22Rv1 (cell line): ENCODE data around the gene DAP.

Experiments used
- CTCF ChIP-seq: fragments of 450-650 bp; IDR thresholded peaks from 2 replicates; pipeline ENCODE4 v1.5.1; 2017; ENCODE audit warnings: mild to moderate bottlenecking
- ZFX ChIP-seq: fragments of 450-650 bp; IDR thresholded peaks from 2 replicates; pipeline ENCODE4 v1.6.1; 2017; ENCODE audit warnings: antibody characterized with exemption, borderline replicate concordance

DNA sequence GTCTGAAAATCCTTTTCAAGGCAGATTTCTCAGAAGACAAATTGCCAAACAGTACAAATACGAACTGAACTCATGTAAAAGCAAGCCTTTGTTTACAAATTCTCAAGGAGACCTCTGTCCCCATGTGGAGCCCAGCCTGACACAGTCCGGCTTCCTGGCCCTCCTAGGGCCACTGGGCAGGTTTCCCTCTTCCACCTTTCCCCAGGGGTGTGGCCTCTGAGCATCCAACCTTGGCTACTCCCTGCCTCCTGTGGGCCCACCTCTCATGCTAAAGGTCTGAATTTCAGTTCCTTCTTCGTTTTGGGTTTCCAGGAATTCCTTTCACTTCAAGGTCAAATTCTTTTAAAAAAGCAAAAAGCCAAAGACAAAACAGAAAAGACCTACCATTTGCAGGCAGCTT, 10.1 kb downstream of the DAP start:
- TF ChIP-seq CTCF (no peak), ZFX (no peak)
